ENCODE results near the gene DHX36. TPM values are rescaled to one million over a fixed set of nuclear protein-coding genes. Genes with fewer than 3 reads are reported as not detected.

DHX36 gene
- total and polyA plus RNA-seq, 10 of the 15 experiments (the other 5 are each of a cell fraction or from before 2014, with no cell fraction given), result 16.2 to 70.5 (median 41.6) TPM

GRCh38 chr3:154323891-154324738 is at the start of gene DHX36 (continued):
- TF ChIP-seq NRF1 (conservative IDR thresholded peaks at IDR 0.05; ENCODE audit: low read depth, low read length), result no peak
- peak; percentile 91 for TF ChIP-seq ZBTB40 (IDR thresholded peaks at IDR 0.05; ENCODE audit: borderline replicate concordance)
- no peak for TF ChIP-seq USF2 (IDR thresholded peaks at IDR 0.05; ENCODE audit: borderline replicate concordance, low read depth, low read length)
- TF ChIP-seq CREM (IDR thresholded peaks at IDR 0.05; ENCODE audit: low read depth), result peak; percentile 99
- peak; percentile 99 for TF ChIP-seq CREB1 (IDR thresholded peaks at IDR 0.05; ENCODE audit: low read depth)
- TF ChIP-seq SPI1 (IDR thresholded peaks at IDR 0.05; ENCODE audit: borderline replicate concordance, insufficient read depth, low read depth, low read length), result peak; percentile 72
- peak; percentile 33; the same call in 1 of the 2 replicates for TF ChIP-seq BRCA1 (IDR thresholded peaks at IDR 0.05; ENCODE audit: low read depth, low read length)
- no peak for TF ChIP-seq NR2C1 (IDR thresholded peaks at IDR 0.05)
- TF ChIP-seq JUNB (IDR thresholded peaks at IDR 0.05), result no peak
- no peak for TF ChIP-seq ZZZ3 (IDR thresholded peaks at IDR 0.05; ENCODE audit: control insufficient read depth, insufficient read length, low read depth)
- TF ChIP-seq ASH2L (IDR thresholded peaks at IDR 0.05; ENCODE audit: borderline replicate concordance, low read depth), result no peak
- peak; percentile 86 for TF ChIP-seq BHLHE40 (IDR thresholded peaks at IDR 0.05; ENCODE audit: borderline replicate concordance in 1 of 2, low read depth in 2 of 2, low read length in 1 of 2)
- TF ChIP-seq RFX5 (IDR thresholded peaks at IDR 0.05; ENCODE audit: low read depth, low read length), result peak; percentile 55; the same call in 1 of the 2 replicates
- no peak for TF ChIP-seq CBX3 (IDR thresholded peaks at IDR 0.05; ENCODE audit: borderline replicate concordance, low read depth)
- TF ChIP-seq SP1 (IDR thresholded peaks at IDR 0.05; ENCODE audit: low read depth, low read length), result peak; percentile 47
- 0 out of 2 replicates have a peak, but pooled peaks have one; percentile 47 for TF ChIP-seq GATAD2B (conservative IDR thresholded peaks at IDR 0.05; ENCODE audit: low read depth)
- no peak for TF ChIP-seq BCL11A (IDR thresholded peaks at IDR 0.05; ENCODE audit: low read depth, low read length)
- no peak for TF ChIP-seq MTA3 (IDR thresholded peaks at IDR 0.05; ENCODE audit: borderline replicate concordance, low read length)
- TF ChIP-seq SMC3 (IDR thresholded peaks at IDR 0.05; ENCODE audit: borderline replicate concordance, low read length), result no peak
- TF ChIP-seq ZNF24 (IDR thresholded peaks at IDR 0.05), result no peak
- TF ChIP-seq SREBF1 (IDR thresholded peaks at IDR 0.05; ENCODE audit: low read length), result no peak
- TF ChIP-seq POLR2A (IDR thresholded peaks at IDR 0.05; ENCODE audit: low read depth, low read length), result peak; percentile 97
- TF ChIP-seq JUND (IDR thresholded peaks at IDR 0.05; ENCODE audit: low read depth, low read length), result peak; percentile 67; the same call in 1 of the 2 replicates
- peak; percentile 44 for TF ChIP-seq PBX3 (IDR thresholded peaks at IDR 0.05; ENCODE audit: insufficient replicate concordance, low read depth, low read length)
- TF ChIP-seq FOS (IDR thresholded peaks at IDR 0.05; ENCODE audit: borderline replicate concordance, extremely low read depth, insufficient read length), result no peak
- no peak for TF ChIP-seq BMI1 (IDR thresholded peaks at IDR 0.05; ENCODE audit: borderline replicate concordance)
